Measurements from ENCODE around the gene PIF1. TPM values are rescaled to one million over a fixed set of nuclear protein-coding genes. Genes with fewer than 3 reads are reported as not detected.

PIF1 gene
- total and polyA plus RNA-seq, 8 donors, result 0.46 to 58.8 (median 2.4) TPM

DNA sequence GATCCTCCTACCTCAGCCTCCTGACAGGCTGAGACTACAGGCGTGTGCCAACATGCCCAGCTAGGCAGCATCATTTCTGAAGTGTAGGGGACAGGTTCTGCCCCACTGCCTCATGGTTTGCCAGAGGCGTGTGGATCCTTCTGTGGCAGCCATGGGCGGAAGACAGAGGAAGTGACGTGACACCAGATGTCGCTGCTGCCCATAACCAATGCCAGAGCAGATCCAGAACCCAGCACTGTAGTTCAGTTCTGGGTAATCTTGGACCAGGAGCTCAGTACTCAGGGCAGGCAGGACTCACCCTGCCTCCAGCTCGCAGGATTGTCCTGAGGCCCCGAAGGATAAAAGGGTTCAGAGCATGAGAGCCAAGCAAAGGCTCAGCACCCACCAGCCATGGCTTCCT is 58.2 kb downstream of the PIF1 start:
- H3K27ac ChIP-seq, result peak overlapping the region in 2 of 5 donors; percentile 17 to 51
- WGBS, 5 donors, result 82 to 100% (median 87%) methylated on average over 1 to 7 of the region's 7 CpGs

DNA sequence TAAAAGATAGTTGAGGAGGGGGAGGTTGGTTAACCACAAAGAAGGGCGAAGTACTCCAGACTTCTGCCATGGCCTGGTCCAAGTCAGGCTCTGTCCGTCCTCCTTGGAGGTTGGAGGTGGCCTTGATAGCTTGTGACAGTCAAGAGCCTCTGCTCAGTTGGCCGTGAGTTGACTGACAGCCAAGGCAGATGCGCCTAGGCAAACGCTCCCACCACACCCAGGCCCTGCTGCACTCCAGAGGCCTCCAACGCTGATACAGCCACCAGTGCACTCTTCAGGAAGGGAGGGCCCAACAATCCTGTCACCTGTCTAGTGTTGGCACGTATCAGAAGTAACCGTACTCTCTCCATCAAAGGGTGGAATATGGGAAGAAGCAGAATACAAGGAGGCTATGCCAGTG is 59.4 kb downstream of the PIF1 start:
- Histone ChIP-seq H3K27me3 (no peaks in the 10 kb centered on the region), H3K4me1 (peaks cover 0 to 12% (median 0%) of the 10 kb centered on the region in 4 donors), H3K9me3 (no peaks in the 10 kb centered on the region), H3K4me3 (no peak overlapping the region), H3K36me3 (no peaks in the 10 kb centered on the region), H3K27ac (peak overlapping the region in 1 of 5 donors; percentile 51)
- 71 to 85% (median 80%) methylated on average over 7 to 8 of the region's 8 CpGs for WGBS, 5 donors
- intact Hi-C loops (cut with DNase I; ENCODE audit: low total_unique reads), result no loop called here
- DNase-seq, result no peak
- no peak for TF ChIP-seq POLR2A (IDR thresholded peaks at IDR 0.05)
- no peak for TF ChIP-seq POLR2AphosphoS5 (IDR thresholded peaks at IDR 0.05)
- no peak for TF ChIP-seq EP300 (IDR thresholded peaks at IDR 0.05)
- TF ChIP-seq, protein P1, sequence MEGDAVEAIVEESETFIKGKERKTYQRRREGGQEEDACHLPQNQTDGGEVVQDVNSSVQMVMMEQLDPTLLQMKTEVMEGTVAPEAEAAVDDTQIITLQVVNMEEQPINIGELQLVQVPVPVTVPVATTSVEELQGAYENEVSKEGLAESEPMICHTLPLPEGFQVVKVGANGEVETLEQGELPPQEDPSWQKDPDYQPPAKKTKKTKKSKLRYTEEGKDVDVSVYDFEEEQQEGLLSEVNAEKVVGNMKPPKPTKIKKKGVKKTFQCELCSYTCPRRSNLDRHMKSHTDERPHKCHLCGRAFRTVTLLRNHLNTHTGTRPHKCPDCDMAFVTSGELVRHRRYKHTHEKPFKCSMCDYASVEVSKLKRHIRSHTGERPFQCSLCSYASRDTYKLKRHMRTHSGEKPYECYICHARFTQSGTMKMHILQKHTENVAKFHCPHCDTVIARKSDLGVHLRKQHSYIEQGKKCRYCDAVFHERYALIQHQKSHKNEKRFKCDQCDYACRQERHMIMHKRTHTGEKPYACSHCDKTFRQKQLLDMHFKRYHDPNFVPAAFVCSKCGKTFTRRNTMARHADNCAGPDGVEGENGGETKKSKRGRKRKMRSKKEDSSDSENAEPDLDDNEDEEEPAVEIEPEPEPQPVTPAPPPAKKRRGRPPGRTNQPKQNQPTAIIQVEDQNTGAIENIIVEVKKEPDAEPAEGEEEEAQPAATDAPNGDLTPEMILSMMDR (IDR thresholded peaks at IDR 0.05), result no peak

More for the DNA sequence above, 58.2 kb downstream of the PIF1 start:
- no peak for DNase-seq
- TF ChIP-seq POLR2AphosphoS5 (IDR thresholded peaks at IDR 0.05), result no peak
- no peak for TF ChIP-seq EP300 (IDR thresholded peaks at IDR 0.05)
- TF ChIP-seq, protein P1 (IDR thresholded peaks at IDR 0.05), result no peak
- Histone ChIP-seq H3K4me3 (no peak overlapping the region), H3K27me3 (no peaks in the 10 kb centered on the region), H3K36me3 (no peaks in the 10 kb centered on the region), H3K9me3 (no peaks in the 10 kb centered on the region), H3K4me1 (peaks cover 0 to 14% (median 5%) of the 10 kb centered on the region in 4 donors)
- intact Hi-C loops (cut with DNase I; ENCODE audit: low total_unique reads), result no loop called here

Other genes with a start within 250 kb of the PIF1 start
- 10 to 100 TPM in 1 of 5 donors, 1 to 10 TPM in 4; 2.3 to 38.8 (median 8.7) TPM for gene RBPMS2, start 50.1 kb downstream of the PIF1 start, total RNA-seq
- 10 to 100 TPM in 2 of 3 donors, 1 to 10 TPM in 1; 9.5 to 18.8 (median 17.0) TPM for gene RBPMS2, start 50.1 kb downstream of the PIF1 start, polyA plus RNA-seq
- gene PLEKHO2, start 16.3 kb upstream of the PIF1 start, total RNA-seq, result 10 to 100 TPM in 4 of 5 donors, 1 to 10 TPM in 1; 9.0 to 23.9 (median 15.2) TPM
- 10 to 100 TPM in 2 of 3 donors, 1 to 10 TPM in 1; 7.5 to 25.4 (median 23.2) TPM for gene PLEKHO2, start 16.3 kb upstream of the PIF1 start, polyA plus RNA-seq
- 10 to 100 TPM in 2 of 5 donors, 1 to 10 TPM in 3; 4.0 to 43.8 (median 9.2) TPM for gene ANKDD1A, start 86.3 kb upstream of the PIF1 start, total RNA-seq
- gene ANKDD1A, start 86.3 kb upstream of the PIF1 start, polyA plus RNA-seq, result 1 to 10 TPM; 1.5 to 2.7 (median 1.7) TPM
- 100 to 1,000 TPM in 1 of 5 donors, 10 to 100 TPM in 4; 21.6 to 129 (median 68.2) TPM for gene SPG21, start 164.3 kb upstream of the PIF1 start, total RNA-seq
- 10 to 100 TPM; 61.6 to 68.7 (median 67.7) TPM for gene SPG21, start 164.3 kb upstream of the PIF1 start, polyA plus RNA-seq
- 100 to 1,000 TPM in 1 of 5 donors, 10 to 100 TPM in 2, 1 to 10 TPM in 1, not detected in 1; 9.7 to 105 (median 20.2) TPM for gene MTFMT, start 204.0 kb upstream of the PIF1 start, total RNA-seq
- 10 to 100 TPM in 1 of 3 donors, 1 to 10 TPM in 2; 5.3 to 12.0 (median 6.1) TPM for gene MTFMT, start 204.0 kb upstream of the PIF1 start, polyA plus RNA-seq
- 10 to 100 TPM in 1 of 5 donors, not detected in 4; 19.7 TPM for gene SLC51B, start 219.7 kb upstream of the PIF1 start, total RNA-seq
- under 1 TPM in 2 of 3 donors, not detected in 1; 0.38 to 0.62 TPM for gene SLC51B, start 219.7 kb upstream of the PIF1 start, polyA plus RNA-seq
- gene RASL12, start 242.3 kb upstream of the PIF1 start, total RNA-seq, result 10 to 100 TPM in 2 of 5 donors, 1 to 10 TPM in 2, under 1 TPM in 1; 0.58 to 27.7 (median 9.6) TPM
- 10 to 100 TPM in 2 of 3 donors, 1 to 10 TPM in 1; 7.0 to 17.1 (median 12.2) TPM for gene RASL12, start 242.3 kb upstream of the PIF1 start, polyA plus RNA-seq